Tibial nerve (tissue), 3 donors: ENCODE measurements around the gene MYO3B.
"Not testable (repeated sequence)": the region's sequence is repeated elsewhere in the genome, so short reads cannot be mapped to it uniquely, and the experiment has no call there.

ENCODE experiments used
- CTCF ChIP-seq, 5 experiments: fragments of 200-600 bp in 3 of 5; fragments of 450-650 bp in 2 of 5; sonication (generic) in 3 of 5; IDR thresholded peaks; one replicate each; pipeline ENCODE4 v1.5.1; 2016 to 2019; ENCODE audit warnings: antibody characterized with exemption in 5 of 5, mild to moderate bottlenecking in 3 of 5, moderate library complexity in 2 of 5
- POLR2A ChIP-seq, 2 donors: fragments of 450-650 bp; IDR thresholded peaks; one replicate each; pipeline ENCODE4 v1.6.1; 2017; ENCODE audit warnings: antibody characterized with exemption in 2 of 2, mild to moderate bottlenecking in 2 of 2, moderate library complexity in 2 of 2

GRCh38 chr2:170263728-170264521 is 86.0 kb downstream of the MYO3B start:
- not testable (repeated sequence) for TF ChIP-seq POLR2A, CTCF (IDR thresholded peaks at IDR 0.05)
